ENCODE measurements around the gene HECA.

- no peak for TF ChIP-seq CTCF (IDR thresholded peaks at IDR 0.05; ENCODE audit: insufficient read depth, low read length, poor library complexity, severe bottlenecking)
- no peak for TF ChIP-seq EZH2phosphoT487 (conservative IDR thresholded peaks at IDR 0.05; ENCODE audit: low read length)
Measured at GRCh38 chr6:139145661-139146060, 10.8 kb downstream of the HECA start.
